ENCODE results near the gene SBNO2. TPM values are rescaled to one million over a fixed set of nuclear protein-coding genes. Genes with fewer than 3 reads are reported as not detected.

SBNO2 gene
- total RNA-seq, 3 donors from 2014 or later, result 15.4 to 63.3 (median 43.9) TPM

GRCh38 chr19:1173159-1173844, 766 bp downstream of the SBNO2 start:
- peak overlapping the region; percentile 99 for H3K27ac ChIP-seq
- intact Hi-C loops (cut with DNase I; ENCODE audit: low total_unique reads), result no loop called here
- no peak for TF ChIP-seq POLR2A (IDR thresholded peaks at IDR 0.05)
- TF ChIP-seq POLR2AphosphoS5 (IDR thresholded peaks at IDR 0.05), result peak in 1 of 3 donors; percentile 10
- H3K4me3 ChIP-seq, result peak overlapping the region; percentile 83 to 95 (median 91)
- H3K36me3 ChIP-seq, result no peaks in the 10 kb centered on the region
- no peaks in the 10 kb centered on the region for H3K27me3 ChIP-seq
- DNase-seq (ENCODE audit: low spot score in 2 of 2), result peak in 1 of 2 donors; percentile 26
- peaks cover 24 to 32% of the 10 kb centered on the region in 2 donors for H3K4me1 ChIP-seq
- no peaks in the 10 kb centered on the region for H3K9me3 ChIP-seq

- Histone ChIP-seq H3K9me3 (no peaks in the 10 kb centered on the region), H3K36me3 (no peaks in the 10 kb centered on the region), H3K27ac (peak overlapping the region; percentile 99), H3K27me3 (no peaks in the 10 kb centered on the region), H3K4me1 (peaks cover 28 to 38% of the 10 kb centered on the region in 2 donors), H3K4me3 (peak overlapping the region; percentile 83 to 95 (median 91))
- DNase-seq (ENCODE audit: low spot score in 2 of 2), result peak; percentile 71 to 81
- TF ChIP-seq POLR2A (IDR thresholded peaks at IDR 0.05) (no peak), POLR2AphosphoS5 (IDR thresholded peaks at IDR 0.05) (peak in 1 of 3 donors; percentile 42)
- intact Hi-C loops (cut with DNase I; ENCODE audit: low total_unique reads), result no loop called here
These were observed 1.5 kb downstream of the SBNO2 start for GRCh38 chr19:1172353-1173158.

- Histone ChIP-seq H3K27me3 (no peaks in the 10 kb centered on the region), H3K9me3 (no peaks in the 10 kb centered on the region), H3K4me1 (peaks cover 35 to 45% of the 10 kb centered on the region in 2 donors), H3K36me3 (no peaks in the 10 kb centered on the region), H3K4me3 (peak overlapping the region; percentile 83 to 95 (median 91)), H3K27ac (peak overlapping the region; percentile 99)
- TF ChIP-seq CTCF (IDR thresholded peaks at IDR 0.05) (no peak), POLR2AphosphoS5 (IDR thresholded peaks at IDR 0.05) (no peak), POLR2A (IDR thresholded peaks at IDR 0.05) (no peak)
- DNase-seq (ENCODE audit: low spot score in 2 of 2), result no peak
- intact Hi-C loops (cut with DNase I; ENCODE audit: low total_unique reads), result no loop called here
These were observed 2.2 kb downstream of the SBNO2 start for GRCh38 chr19:1171755-1172352.

GRCh38 chr19:1170938-1171754, 2.9 kb downstream of the SBNO2 start:
- Histone ChIP-seq H3K4me3 (peak overlapping the region in 2 of 3 donors; percentile 91 to 95), H3K9me3 (no peaks in the 10 kb centered on the region), H3K4me1 (peaks cover 35 to 50% of the 10 kb centered on the region in 2 donors), H3K36me3 (no peaks in the 10 kb centered on the region), H3K27me3 (no peaks in the 10 kb centered on the region), H3K27ac (peak overlapping the region; percentile 99)
- intact Hi-C loops (cut with DNase I; ENCODE audit: low total_unique reads), result no loop called here
- no peak for TF ChIP-seq POLR2A (IDR thresholded peaks at IDR 0.05)
- TF ChIP-seq POLR2AphosphoS5 (IDR thresholded peaks at IDR 0.05), result no peak
- DNase-seq (ENCODE audit: low spot score in 2 of 2), result no peak

GRCh38 chr19:1169921-1170885, 3.9 kb downstream of the SBNO2 start:
- peak overlapping the region; percentile 87 to 99 for H3K27ac ChIP-seq
- peaks cover 35 to 51% of the 10 kb centered on the region in 2 donors for H3K4me1 ChIP-seq
- intact Hi-C loops (cut with DNase I; ENCODE audit: low total_unique reads), result no loop called here
- DNase-seq (ENCODE audit: low spot score in 2 of 2), result peak in 1 of 2 donors; percentile 76
- H3K27me3 ChIP-seq, result no peaks in the 10 kb centered on the region
- H3K9me3 ChIP-seq, result no peaks in the 10 kb centered on the region
- H3K36me3 ChIP-seq, result no peaks in the 10 kb centered on the region
- TF ChIP-seq POLR2A (IDR thresholded peaks at IDR 0.05), result no peak
- peak; percentile 57 to 89 (median 78) for TF ChIP-seq POLR2AphosphoS5 (IDR thresholded peaks at IDR 0.05)
- peak overlapping the region in 2 of 3 donors; percentile 46 to 91 for H3K4me3 ChIP-seq

GRCh38 chr19:1169411-1169791, 4.7 kb downstream of the SBNO2 start:
- Histone ChIP-seq H3K36me3 (no peaks in the 10 kb centered on the region), H3K9me3 (no peaks in the 10 kb centered on the region), H3K4me1 (peaks cover 35 to 54% of the 10 kb centered on the region in 2 donors), H3K27me3 (no peaks in the 10 kb centered on the region), H3K27ac (peak overlapping the region; percentile 87 to 99), H3K4me3 (peak overlapping the region; percentile 25 to 91 (median 46))
- DNase-seq (ENCODE audit: low spot score in 2 of 2), result no peak
- intact Hi-C loops (cut with DNase I; ENCODE audit: low total_unique reads), result no loop called here
- TF ChIP-seq CTCF (IDR thresholded peaks at IDR 0.05), result no peak
- TF ChIP-seq POLR2A (IDR thresholded peaks at IDR 0.05), result no peak
- no peak for TF ChIP-seq POLR2AphosphoS5 (IDR thresholded peaks at IDR 0.05)

All from breast epithelium (tissue), 4 donors.